Sigmoid colon (tissue), 7 donors: ENCODE measurements around the gene GAL. TPM values are rescaled to one million over a fixed set of nuclear protein-coding genes. Genes with fewer than 3 reads are reported as not detected.

Experiments
- DNase-seq: peaks from one replicate; pipeline ENCODE4 v3.0.0-alpha.2; 2019
- H3K27ac ChIP-seq, 4 donors: fragments of 200-600 bp; sonication (generic); one replicate each; pipeline ENCODE4 v1.5.1; 2016 to 2019; ENCODE audit warnings: mild to moderate bottlenecking in 1 of 4
- H3K27me3 ChIP-seq, 3 donors: fragments of 200-600 bp; sonication (generic); one replicate each; pipeline ENCODE4 v1.5.1; 2019; ENCODE audit warnings: mild to moderate bottlenecking in 1 of 3
- H3K36me3 ChIP-seq, 4 donors: fragments of 200-600 bp; sonication (generic); one replicate each; pipeline ENCODE4 v1.5.1; 2016 to 2019
- H3K4me1 ChIP-seq, 4 donors: fragments of 200-600 bp; sonication (generic); one replicate each; pipeline ENCODE4 v1.5.1; 2017 to 2019
- H3K4me3 ChIP-seq, 4 donors: fragments of 200-600 bp; sonication (generic); one replicate each; pipeline ENCODE4 v1.5.1; 2017 to 2019; ENCODE audit warnings: mild to moderate bottlenecking in 2 of 4, moderate library complexity in 1 of 4
- H3K9me3 ChIP-seq, 4 donors: fragments of 200-600 bp in 3 of 4; sonication (generic) in 3 of 4; one replicate each; pipeline versions ENCODE4 v1.5.1 to v1.6.1; 2013 to 2019
- EP300 ChIP-seq, 4 donors: sonication (generic); formaldehyde crosslinking; IDR thresholded peaks; one replicate each; pipeline ENCODE4 v1.6.1; 2017; ENCODE audit warnings: antibody characterized with exemption in 4 of 4
- POLR2A ChIP-seq, 2 donors: fragments of 450-650 bp; IDR thresholded peaks; one replicate each; pipeline ENCODE4 v1.6.1; 2016; ENCODE audit warnings: antibody characterized with exemption in 2 of 2, mild to moderate bottlenecking in 2 of 2, moderate library complexity in 2 of 2
- POLR2AphosphoS5 ChIP-seq, 4 donors: sonication (generic); formaldehyde crosslinking; IDR thresholded peaks; one replicate each; pipeline ENCODE4 v1.6.1; 2017; ENCODE audit warnings: antibody characterized with exemption in 4 of 4
- WGBS, 2 donors: extraction: QIAGEN DNeasy Blood & Tissue Kit; methylation state at CpG; one replicate each; pipeline ENCODE4 v1.1.7; 2013; 5-methylcytosine and 5-hydroxymethylcytosine counted together
- intact Hi-C: fragments of 100-400 bp; cut with DNase I; formaldehyde crosslinking; loops from one replicate; pipeline ENCODE4 v1.15.1; 2023
- polyA plus RNA-seq, 3 donors: library from polyadenylated mRNA; stranded (reverse); fragments of 200-250 nt; gene quantifications; one replicate each; pipeline ENCODE4 v1.2.3, GENCODE V29; 2013
- total RNA-seq, 4 donors: library from RNA; depleted of rRNA; stranded (reverse); fragments of >200 nt; gene quantifications; one replicate each; pipeline ENCODE4 v1.1.0, GENCODE V29; 2016
- TF ChIP-seq, protein P1 (sequence below), 4 experiments: fragments of 450-650 bp in 3 of 4; fragments of 200-600 bp in 1 of 4; IDR thresholded peaks; one replicate each; pipeline ENCODE4 v1.5.1; 2016 to 2019; ENCODE audit warnings: antibody characterized with exemption in 4 of 4, mild to moderate bottlenecking in 3 of 4, moderate library complexity in 2 of 4
- donor health status: healthy with polysubstance abuse.
- donor health status: Bipolar disorder and iron deficiency.
- donor health status: healthy.

The GAL gene
- total and polyA plus RNA-seq, 7 donors = 4.1 to 12.9 (median 11.8) TPM; not detected in 2

DNA sequence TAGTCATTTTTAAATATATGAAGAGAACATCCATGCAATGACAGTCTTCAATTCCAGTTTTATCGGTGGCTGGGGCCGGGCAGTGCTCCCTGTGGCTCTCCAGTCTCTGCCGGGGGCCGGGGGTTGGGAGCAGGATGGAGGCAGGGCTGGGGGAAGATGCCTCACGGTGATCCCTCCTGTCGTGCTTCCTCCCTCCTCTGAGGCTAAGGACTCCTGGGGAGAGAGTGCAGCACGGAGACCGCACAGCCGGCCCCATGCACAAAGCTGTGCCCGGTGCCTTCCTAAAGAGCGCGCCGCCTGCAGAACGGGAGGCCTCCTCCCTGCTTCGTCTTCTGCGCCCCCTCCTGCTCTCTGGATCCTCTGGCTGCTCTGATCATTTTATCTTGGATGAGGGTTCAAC, 20.5 kb downstream of the GAL start:
- intact Hi-C loops = no loop called here
- H3K4me3 ChIP-seq = no peak overlapping the region
- H3K9me3 ChIP-seq = no peaks in the 10 kb centered on the region
- H3K4me1 ChIP-seq = peaks cover 0 to 4% (median 0%) of the 10 kb centered on the region in 4 donors
- no peak for TF ChIP-seq EP300 (IDR thresholded peaks at IDR 0.05)
- TF ChIP-seq, protein P1, sequence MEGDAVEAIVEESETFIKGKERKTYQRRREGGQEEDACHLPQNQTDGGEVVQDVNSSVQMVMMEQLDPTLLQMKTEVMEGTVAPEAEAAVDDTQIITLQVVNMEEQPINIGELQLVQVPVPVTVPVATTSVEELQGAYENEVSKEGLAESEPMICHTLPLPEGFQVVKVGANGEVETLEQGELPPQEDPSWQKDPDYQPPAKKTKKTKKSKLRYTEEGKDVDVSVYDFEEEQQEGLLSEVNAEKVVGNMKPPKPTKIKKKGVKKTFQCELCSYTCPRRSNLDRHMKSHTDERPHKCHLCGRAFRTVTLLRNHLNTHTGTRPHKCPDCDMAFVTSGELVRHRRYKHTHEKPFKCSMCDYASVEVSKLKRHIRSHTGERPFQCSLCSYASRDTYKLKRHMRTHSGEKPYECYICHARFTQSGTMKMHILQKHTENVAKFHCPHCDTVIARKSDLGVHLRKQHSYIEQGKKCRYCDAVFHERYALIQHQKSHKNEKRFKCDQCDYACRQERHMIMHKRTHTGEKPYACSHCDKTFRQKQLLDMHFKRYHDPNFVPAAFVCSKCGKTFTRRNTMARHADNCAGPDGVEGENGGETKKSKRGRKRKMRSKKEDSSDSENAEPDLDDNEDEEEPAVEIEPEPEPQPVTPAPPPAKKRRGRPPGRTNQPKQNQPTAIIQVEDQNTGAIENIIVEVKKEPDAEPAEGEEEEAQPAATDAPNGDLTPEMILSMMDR (IDR thresholded peaks at IDR 0.05) = no peak
- TF ChIP-seq POLR2A (IDR thresholded peaks at IDR 0.05) = no peak
- no peaks in the 10 kb centered on the region for H3K36me3 ChIP-seq
- DNase-seq = no peak
- WGBS, 2 donors = 50 to 56% methylated on average over 16 of the region's 16 CpGs
- H3K27me3 ChIP-seq = peaks cover 0 to 30% (median 3%) of the 10 kb centered on the region in 3 donors
- no peak overlapping the region for H3K27ac ChIP-seq

DNA sequence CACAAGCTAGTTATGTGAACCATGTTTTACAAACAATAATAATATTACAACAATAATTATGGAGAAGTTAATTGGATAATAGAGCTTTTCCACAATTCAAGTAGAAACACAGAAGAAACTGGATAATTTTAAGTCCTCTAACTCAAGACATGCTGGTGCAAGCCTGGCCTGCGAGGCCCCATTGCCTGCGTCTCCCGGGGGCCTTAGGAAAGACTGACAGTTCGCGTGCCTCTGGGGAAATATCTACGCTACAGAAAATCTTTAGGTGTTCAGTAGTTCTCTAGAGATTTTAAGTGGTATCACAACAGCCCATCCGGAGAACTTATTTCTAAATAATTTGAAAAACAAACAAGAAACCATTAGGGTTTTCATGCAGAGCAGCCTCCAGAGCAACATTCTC, 23.2 kb downstream of the GAL start:
- no peaks in the 10 kb centered on the region for H3K36me3 ChIP-seq
- H3K4me1 ChIP-seq = peaks cover 0 to 4% (median 0%) of the 10 kb centered on the region in 4 donors
- WGBS, 2 donors = 90 to 96% methylated on average over 7 of the region's 7 CpGs
- DNase-seq = no peak
- no peak overlapping the region for H3K27ac ChIP-seq
- H3K9me3 ChIP-seq = no peaks in the 10 kb centered on the region
- H3K27me3 ChIP-seq = peaks cover 0 to 29% (median 0%) of the 10 kb centered on the region in 3 donors
- TF ChIP-seq POLR2AphosphoS5 (IDR thresholded peaks at IDR 0.05) (no peak), POLR2A (IDR thresholded peaks at IDR 0.05) (no peak), EP300 (IDR thresholded peaks at IDR 0.05) (no peak)
- TF ChIP-seq, protein P1 (IDR thresholded peaks at IDR 0.05) = no peak
- intact Hi-C loops = no loop called here
- H3K4me3 ChIP-seq = no peak overlapping the region

DNA sequence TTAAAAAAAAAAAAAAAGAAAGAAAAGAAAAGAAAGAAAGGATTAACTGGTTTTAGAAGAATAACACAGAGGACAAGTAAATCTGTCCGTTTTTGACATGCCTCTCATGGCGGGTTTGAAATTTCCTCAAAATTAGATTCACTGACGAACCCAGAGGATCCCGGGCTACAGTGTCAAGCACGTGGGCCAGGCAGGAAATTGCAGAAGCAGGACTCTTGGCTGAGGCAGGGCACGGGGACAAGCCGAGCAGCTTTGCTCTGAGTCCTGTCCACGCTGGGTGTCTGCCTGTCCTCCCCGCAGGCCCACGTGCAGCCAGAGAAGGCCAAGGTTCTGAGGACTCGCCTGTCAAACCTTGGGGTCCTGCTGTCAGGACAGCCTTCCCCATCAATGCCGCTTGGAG, 24.7 kb downstream of the GAL start:
- Histone ChIP-seq H3K36me3 (no peaks in the 10 kb centered on the region), H3K4me1 (peaks cover 0 to 4% (median 0%) of the 10 kb centered on the region in 4 donors), H3K27me3 (peaks cover 0 to 33% (median 0%) of the 10 kb centered on the region in 3 donors), H3K9me3 (no peaks in the 10 kb centered on the region), H3K27ac (no peak overlapping the region), H3K4me3 (no peak overlapping the region)
- 89 to 94% methylated on average over 12 of the region's 12 CpGs for WGBS, 2 donors
- intact Hi-C loops = no loop called here
- TF ChIP-seq EP300 (IDR thresholded peaks at IDR 0.05) = no peak
- no peak for DNase-seq

DNA sequence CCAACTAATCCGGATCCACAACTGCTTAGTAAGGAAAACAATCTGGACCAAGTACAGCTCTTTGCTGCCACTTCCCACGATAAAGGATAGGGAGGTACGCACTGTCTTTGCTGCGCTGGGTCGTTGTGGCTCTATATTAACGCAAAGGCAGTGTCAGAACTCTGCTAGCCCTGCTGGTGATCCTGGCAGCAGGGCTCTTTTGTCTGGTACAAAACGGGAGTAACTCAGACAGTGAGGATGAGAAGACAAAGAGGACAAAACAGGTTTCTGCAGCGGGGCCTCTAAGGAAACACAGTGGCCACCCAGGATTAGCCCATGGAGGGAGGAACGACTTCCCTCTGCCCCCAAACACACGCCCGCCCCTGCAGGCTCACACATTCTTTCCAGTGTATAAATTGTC, 26.1 kb downstream of the GAL start:
- H3K4me3 ChIP-seq = no peak overlapping the region
- intact Hi-C loops = no loop called here
- H3K4me1 ChIP-seq = no peaks in the 10 kb centered on the region
- TF ChIP-seq EP300 (IDR thresholded peaks at IDR 0.05) = no peak
- TF ChIP-seq, protein P1 (IDR thresholded peaks at IDR 0.05) = no peak
- TF ChIP-seq POLR2AphosphoS5 (IDR thresholded peaks at IDR 0.05) = no peak
- TF ChIP-seq POLR2A (IDR thresholded peaks at IDR 0.05) = no peak
- WGBS, 2 donors = 88 to 92% methylated on average over 11 of the region's 11 CpGs
- H3K9me3 ChIP-seq = no peaks in the 10 kb centered on the region
- peaks cover 0 to 22% (median 0%) of the 10 kb centered on the region in 3 donors for H3K27me3 ChIP-seq
- no peaks in the 10 kb centered on the region for H3K36me3 ChIP-seq
- DNase-seq = no peak
- H3K27ac ChIP-seq = no peak overlapping the region

DNA sequence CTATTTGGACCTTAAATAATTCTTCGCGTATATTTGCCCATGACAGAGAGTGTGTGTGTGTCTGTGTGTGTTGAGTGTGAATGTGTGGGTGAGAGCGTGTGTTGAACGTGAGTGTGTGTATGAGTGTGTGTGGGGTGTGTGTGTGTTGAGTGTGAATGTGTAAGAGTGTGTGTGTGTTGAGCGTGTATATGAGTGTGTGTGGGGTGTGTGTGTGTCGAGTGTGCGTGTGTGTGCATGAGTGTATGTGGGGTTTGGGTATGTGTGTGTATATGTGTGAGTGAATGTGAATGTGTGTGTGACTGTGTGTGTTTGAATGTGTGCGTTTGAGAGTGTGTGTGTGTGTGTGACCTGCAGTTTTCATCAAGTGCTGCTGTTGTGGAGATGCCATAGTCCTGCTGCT, 26.8 kb downstream of the GAL start:
- no peak overlapping the region for H3K27ac ChIP-seq
- WGBS, 2 donors = 95% methylated on average over 8 of the region's 8 CpGs
- TF ChIP-seq POLR2A (IDR thresholded peaks at IDR 0.05) (no peak), POLR2AphosphoS5 (IDR thresholded peaks at IDR 0.05) (no peak), EP300 (IDR thresholded peaks at IDR 0.05) (no peak)
- TF ChIP-seq, protein P1 (IDR thresholded peaks at IDR 0.05) = no peak
- H3K36me3 ChIP-seq = no peaks in the 10 kb centered on the region
- DNase-seq = no peak
- intact Hi-C loops = no loop called here
- H3K4me1 ChIP-seq = no peaks in the 10 kb centered on the region
- H3K4me3 ChIP-seq = no peak overlapping the region
- H3K27me3 ChIP-seq = peaks cover 0 to 16% (median 0%) of the 10 kb centered on the region in 3 donors
- H3K9me3 ChIP-seq = no peaks in the 10 kb centered on the region
